ENCODE results near the gene ZMPSTE24.

The ZMPSTE24 gene

DNA sequence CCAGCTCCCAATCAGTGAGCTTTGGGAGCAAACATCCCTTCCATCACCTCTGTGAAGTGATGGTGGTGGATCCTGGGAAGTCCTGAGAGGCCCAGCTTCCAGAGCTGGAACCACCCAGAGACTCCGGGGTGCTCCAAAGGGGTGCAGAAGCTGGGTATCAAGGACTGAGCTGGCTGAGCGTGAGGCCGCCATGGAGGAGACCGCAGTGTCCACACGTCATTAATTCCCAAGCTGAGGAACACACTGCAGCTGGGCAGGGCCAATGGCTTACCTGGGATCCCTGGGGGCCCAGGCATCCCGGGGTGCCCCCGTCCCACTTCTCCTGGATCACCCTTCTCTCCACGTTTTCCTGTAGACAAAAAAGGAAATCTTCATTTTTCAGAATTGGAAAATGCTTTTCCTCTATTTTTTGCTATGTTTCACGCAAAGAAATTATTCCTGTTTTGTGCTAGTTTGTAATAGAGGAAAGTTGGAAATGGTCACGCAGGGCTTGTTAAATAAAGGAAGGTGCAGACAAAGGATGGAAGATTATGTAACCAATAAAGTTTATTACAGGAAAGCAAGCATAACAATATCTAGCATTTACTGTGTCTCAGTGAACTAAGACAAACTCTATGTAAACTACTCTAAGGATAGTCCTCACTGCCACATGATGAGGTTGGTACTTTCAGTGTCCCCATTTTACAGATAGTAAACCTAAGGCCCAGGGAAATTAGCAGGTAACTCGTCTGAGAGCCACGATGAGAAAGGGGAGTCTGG, 43.7 kb downstream of the ZMPSTE24 start:
- no peak overlapping the region for H3K4me3 ChIP-seq (replicated peaks; ENCODE audit: low read depth, low read length)
- DNase-seq (ENCODE audit: low read depth), result no peak
- TF ChIP-seq, protein P1, sequence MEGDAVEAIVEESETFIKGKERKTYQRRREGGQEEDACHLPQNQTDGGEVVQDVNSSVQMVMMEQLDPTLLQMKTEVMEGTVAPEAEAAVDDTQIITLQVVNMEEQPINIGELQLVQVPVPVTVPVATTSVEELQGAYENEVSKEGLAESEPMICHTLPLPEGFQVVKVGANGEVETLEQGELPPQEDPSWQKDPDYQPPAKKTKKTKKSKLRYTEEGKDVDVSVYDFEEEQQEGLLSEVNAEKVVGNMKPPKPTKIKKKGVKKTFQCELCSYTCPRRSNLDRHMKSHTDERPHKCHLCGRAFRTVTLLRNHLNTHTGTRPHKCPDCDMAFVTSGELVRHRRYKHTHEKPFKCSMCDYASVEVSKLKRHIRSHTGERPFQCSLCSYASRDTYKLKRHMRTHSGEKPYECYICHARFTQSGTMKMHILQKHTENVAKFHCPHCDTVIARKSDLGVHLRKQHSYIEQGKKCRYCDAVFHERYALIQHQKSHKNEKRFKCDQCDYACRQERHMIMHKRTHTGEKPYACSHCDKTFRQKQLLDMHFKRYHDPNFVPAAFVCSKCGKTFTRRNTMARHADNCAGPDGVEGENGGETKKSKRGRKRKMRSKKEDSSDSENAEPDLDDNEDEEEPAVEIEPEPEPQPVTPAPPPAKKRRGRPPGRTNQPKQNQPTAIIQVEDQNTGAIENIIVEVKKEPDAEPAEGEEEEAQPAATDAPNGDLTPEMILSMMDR (IDR thresholded peaks at IDR 0.05; ENCODE audit: low read length, missing control alignments), result no peak

- TF ChIP-seq, protein P1 (IDR thresholded peaks at IDR 0.05; ENCODE audit: low read length, missing control alignments), result no peak
- no peak overlapping the region for H3K4me3 ChIP-seq (replicated peaks; ENCODE audit: low read depth, low read length)
- DNase-seq (ENCODE audit: low read depth), result no peak
Measured at GRCh38 chr1:40302475-40302874, 44.4 kb downstream of the ZMPSTE24 start.

- DNase-seq (ENCODE audit: low read depth), result no peak
- TF ChIP-seq, protein P1 (IDR thresholded peaks at IDR 0.05; ENCODE audit: low read length, missing control alignments), result no peak
- no peak overlapping the region for H3K4me3 ChIP-seq (replicated peaks; ENCODE audit: low read depth, low read length)
Measured at GRCh38 chr1:40303051-40303771, 45.2 kb downstream of the ZMPSTE24 start.

GRCh38 chr1:40303790-40304189, 45.8 kb downstream of the ZMPSTE24 start:
- no peak overlapping the region for H3K4me3 ChIP-seq (replicated peaks; ENCODE audit: low read depth, low read length)
- DNase-seq (ENCODE audit: low read depth), result no peak
- TF ChIP-seq, protein P1 (IDR thresholded peaks at IDR 0.05; ENCODE audit: low read length, missing control alignments), result no peak

- H3K4me3 ChIP-seq (replicated peaks; ENCODE audit: low read depth, low read length), result no peak overlapping the region
- TF ChIP-seq, protein P1 (IDR thresholded peaks at IDR 0.05; ENCODE audit: low read length, missing control alignments), result no peak
- no peak for DNase-seq (ENCODE audit: low read depth)
Measured at GRCh38 chr1:40305451-40305850, 47.4 kb downstream of the ZMPSTE24 start.

- TF ChIP-seq, protein P1 (IDR thresholded peaks at IDR 0.05; ENCODE audit: low read length, missing control alignments), result no peak
- H3K4me3 ChIP-seq (replicated peaks; ENCODE audit: low read depth, low read length), result no peak overlapping the region
- no peak for DNase-seq (ENCODE audit: low read depth)
Measured at GRCh38 chr1:40305871-40306270, 47.8 kb downstream of the ZMPSTE24 start.

All from fibroblast of pulmonary artery (primary cell).